Measurements from ENCODE around the gene MCF2L.
"Not testable (repeated sequence)": the region's sequence is repeated elsewhere in the genome, so short reads cannot be mapped to it uniquely, and the experiment has no call there.

MCF2L gene

GRCh38 chr13:112968910-112969691 lies at the start of gene MCF2L:
Gene MCF2L, plus strand, starts transcription at chr13:112969214. Its CDS starts 166 bp downstream, at chr13:112969380.
- no peak for FAIRE-seq

GRCh38 chr13:112923962-112924361 lies 45.1 kb upstream of the MCF2L start:
- FAIRE-seq = no peak

- FAIRE-seq = no peak
Observed at GRCh38 chr13:112924365-112924764, 44.6 kb upstream of the MCF2L start.

GRCh38 chr13:112926003-112926402 lies 43.0 kb upstream of the MCF2L start:
- no peak for FAIRE-seq

- no peak for FAIRE-seq
Observed at GRCh38 chr13:112926993-112927392, 42.0 kb upstream of the MCF2L start.

GRCh38 chr13:112928020-112928971 lies 40.7 kb upstream of the MCF2L start:
- no peak for FAIRE-seq

- no peak for FAIRE-seq
Observed at GRCh38 chr13:112928972-112929782, 39.8 kb upstream of the MCF2L start.

- FAIRE-seq = no peak
Observed at GRCh38 chr13:112929783-112930055, 39.3 kb upstream of the MCF2L start.

- FAIRE-seq = no peak
Observed at GRCh38 chr13:112930192-112930591, 38.8 kb upstream of the MCF2L start.

GRCh38 chr13:112931028-112931934 lies 37.7 kb upstream of the MCF2L start:
- no peak for FAIRE-seq

GRCh38 chr13:112932971-112933370 lies 36.0 kb upstream of the MCF2L start:
- no peak for FAIRE-seq

GRCh38 chr13:112933649-112934048 lies 35.4 kb upstream of the MCF2L start:
- FAIRE-seq = no peak

- FAIRE-seq = no peak
Observed at GRCh38 chr13:112934078-112934477, 34.9 kb upstream of the MCF2L start.

- no peak for FAIRE-seq
Observed at GRCh38 chr13:112938680-112939079, 30.3 kb upstream of the MCF2L start.

GRCh38 chr13:112940236-112940635 lies 28.8 kb upstream of the MCF2L start:
- FAIRE-seq = no peak

- FAIRE-seq = no peak
Observed at GRCh38 chr13:112941349-112941748, 27.7 kb upstream of the MCF2L start.

GRCh38 chr13:112941765-112942164 lies 27.2 kb upstream of the MCF2L start:
- not testable (repeated sequence) for FAIRE-seq

- FAIRE-seq = peak; percentile 94
Observed at GRCh38 chr13:112942689-112943308, 26.2 kb upstream of the MCF2L start.

GRCh38 chr13:112943309-112944125 lies 25.5 kb upstream of the MCF2L start:
- FAIRE-seq = no peak

- no peak for FAIRE-seq
Observed at GRCh38 chr13:112947796-112948195, 21.2 kb upstream of the MCF2L start.
